ENCODE measurements around the gene TBC1D4.

DNA sequence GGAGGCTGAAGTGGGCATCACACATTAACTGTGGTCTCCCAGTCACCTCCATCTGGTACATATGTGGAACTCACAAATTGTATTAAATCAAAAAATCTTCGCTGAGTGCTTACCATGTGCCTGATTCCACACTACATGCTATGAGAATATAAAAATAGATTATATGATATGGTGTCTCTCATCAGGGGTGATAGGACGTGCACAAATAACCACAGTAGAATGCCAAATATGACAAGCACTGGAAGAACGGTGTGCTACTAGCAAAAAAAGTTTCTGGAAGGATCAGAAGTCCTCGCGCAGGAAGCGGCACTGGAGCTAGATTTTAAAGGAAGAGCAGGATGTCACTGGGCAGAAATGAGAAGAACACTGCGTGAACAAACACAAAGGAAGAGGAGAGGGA lies 62.3 kb downstream of the TBC1D4 start:
- TF ChIP-seq, protein P1, sequence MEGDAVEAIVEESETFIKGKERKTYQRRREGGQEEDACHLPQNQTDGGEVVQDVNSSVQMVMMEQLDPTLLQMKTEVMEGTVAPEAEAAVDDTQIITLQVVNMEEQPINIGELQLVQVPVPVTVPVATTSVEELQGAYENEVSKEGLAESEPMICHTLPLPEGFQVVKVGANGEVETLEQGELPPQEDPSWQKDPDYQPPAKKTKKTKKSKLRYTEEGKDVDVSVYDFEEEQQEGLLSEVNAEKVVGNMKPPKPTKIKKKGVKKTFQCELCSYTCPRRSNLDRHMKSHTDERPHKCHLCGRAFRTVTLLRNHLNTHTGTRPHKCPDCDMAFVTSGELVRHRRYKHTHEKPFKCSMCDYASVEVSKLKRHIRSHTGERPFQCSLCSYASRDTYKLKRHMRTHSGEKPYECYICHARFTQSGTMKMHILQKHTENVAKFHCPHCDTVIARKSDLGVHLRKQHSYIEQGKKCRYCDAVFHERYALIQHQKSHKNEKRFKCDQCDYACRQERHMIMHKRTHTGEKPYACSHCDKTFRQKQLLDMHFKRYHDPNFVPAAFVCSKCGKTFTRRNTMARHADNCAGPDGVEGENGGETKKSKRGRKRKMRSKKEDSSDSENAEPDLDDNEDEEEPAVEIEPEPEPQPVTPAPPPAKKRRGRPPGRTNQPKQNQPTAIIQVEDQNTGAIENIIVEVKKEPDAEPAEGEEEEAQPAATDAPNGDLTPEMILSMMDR (IDR thresholded peaks at IDR 0.05; ENCODE audit: insufficient read depth, low read depth, low read length): no peak
- TF ChIP-seq EZH2 (IDR thresholded peaks at IDR 0.05; ENCODE audit: insufficient read depth, low read length): no peak

Measured in astrocyte (in vitro differentiated cells and primary cell).